GM12891 (cell line): ENCODE results near the gene ADCY2.

Experiments
- PAX5 ChIP-seq: IDR thresholded peaks from 2 replicates; pipeline ENCODE4 v1.6.1; 2011; ENCODE audit warnings: low read length, moderate library complexity, mild to moderate bottlenecking; ENCODE audit not compliant: insufficient read depth, severe bottlenecking
- POLR2A ChIP-seq: IDR thresholded peaks from 2 replicates; pipeline ENCODE4 v1.6.1; 2011; ENCODE audit warnings: low read depth, low read length, control low read depth
- POLR2AphosphoS5 ChIP-seq: IDR thresholded peaks from 2 replicates; pipeline ENCODE4 v1.6.1; 2011; ENCODE audit warnings: low read depth, low read length, control low read depth
- POU2F2 ChIP-seq: IDR thresholded peaks from 2 replicates; pipeline ENCODE4 v1.6.1; 2011; ENCODE audit warnings: low read depth, mild to moderate bottlenecking, control low read depth, low read length, moderate library complexity
- SPI1 ChIP-seq: IDR thresholded peaks from 2 replicates; pipeline ENCODE4 v1.6.1; 2011; ENCODE audit warnings: low read depth, low read length, control low read depth
- TAF1 ChIP-seq: IDR thresholded peaks from 2 replicates; pipeline ENCODE4 v1.6.1; 2011; ENCODE audit warnings: low read depth, low read length, control low read depth

- TF ChIP-seq TAF1, result no peak
- TF ChIP-seq POLR2A, result no peak
- no peak for TF ChIP-seq SPI1
- TF ChIP-seq POLR2AphosphoS5, result no peak
- TF ChIP-seq POU2F2, result no peak
- TF ChIP-seq PAX5, result no peak
Observed at GRCh38 chr5:7794823-7795222, 398.9 kb downstream of the ADCY2 start.
